A549 (cell line): ENCODE results near the gene NUDT14. TPM values are rescaled to one million over a fixed set of nuclear protein-coding genes. Genes with fewer than 3 reads are reported as not detected.

Source experiments
- ATAC-seq, 2 experiments: fragments of 200-7000 bp in 1 of 2; fragments of >200 bp in 1 of 2; cut with Nextera tagmentation in 1 of 2; cut with Tn5 transposase in 1 of 2; 3 replicates each; pipeline versions ENCODE4 v1.8.0 to v1.9.1; 2018 to 2020; ENCODE audit warnings: mild to moderate bottlenecking in 1 of 2, moderate library complexity in 1 of 2
- CTCF ChIA-PET: fragments of 300-600 bp; sonication (Branson Sonifier 250); formaldehyde crosslinking; extraction: SDS; loops from one replicate; lab custom pipeline; 2021; ENCODE audit warnings: antibody characterized with exemption, inconsistent platforms; lab: Yijun Ruan, JAX
- POLR2A ChIA-PET: fragments of 350-600 bp; formaldehyde crosslinking; extraction: SDS; loops from one replicate; lab custom pipeline; 2021; ENCODE audit warnings: antibody characterized with exemption, inconsistent platforms; lab: Yijun Ruan, JAX
- DNase-seq, 2 experiments: peaks; one replicate each; pipeline versions ENCODE4 v3.0.0 to v3.0.0-alpha.2; 2011 to 2016; ENCODE audit warnings: low read depth in 1 of 2, low spot score in 1 of 2
- FAIRE-seq: peaks from 2 replicates; lab custom pipeline; 2011; peaks lifted over from hg19 to GRCh38; lab: Jason Lieb, UNC
- H3K27ac ChIP-seq, 2 experiments: fragments of >200 bp; sonication (Bioruptor Twin); formaldehyde crosslinking; 3 replicates each; pipeline ENCODE4 v1.5.1; 2016 to 2017
- H3K4me1 ChIP-seq: fragments of >200 bp; sonication (Bioruptor Twin); formaldehyde crosslinking; 3 replicates; pipeline ENCODE4 v1.6.1; 2016
- H3K4me2 ChIP-seq: fragments of >200 bp; sonication (Bioruptor Twin); formaldehyde crosslinking; 3 replicates; pipeline ENCODE4 v1.6.1; 2016
- H3K4me3 ChIP-seq: fragments of >200 bp; sonication (Bioruptor Twin); formaldehyde crosslinking; 3 replicates; pipeline ENCODE4 v1.5.1; 2016
- H3K9me3 ChIP-seq: fragments of >200 bp; sonication (Bioruptor Twin); formaldehyde crosslinking; 3 replicates; pipeline ENCODE4 v1.6.1; 2016
- CBX8 ChIP-seq: fragments of 200-600 bp; sonication (generic); IDR thresholded peaks from 2 replicates; pipeline ENCODE4 v1.6.1; 2016
- CHD2 ChIP-seq: fragments of 150-350 bp; IDR thresholded peaks from 2 replicates; pipeline ENCODE4 v1.6.1; 2014; ENCODE audit warnings: low read length; ENCODE audit not compliant: partially characterized antibody
- CHD4 ChIP-seq: fragments of 200-600 bp; sonication (generic); IDR thresholded peaks from 2 replicates; pipeline ENCODE4 v1.6.1; 2016; ENCODE audit warnings: antibody characterized with exemption, mild to moderate bottlenecking, borderline replicate concordance
- EP300 ChIP-seq, 2 experiments: fragments of >200 bp; sonication (Bioruptor Twin); formaldehyde crosslinking; IDR thresholded peaks; 2 replicates in 1 of 2; 3 replicates in 1 of 2; pipeline ENCODE4 v1.6.1; 2016 to 2017
- ESRRA ChIP-seq: fragments of 150-350 bp; IDR thresholded peaks from 2 replicates; pipeline ENCODE4 v1.6.1; 2014; ENCODE audit warnings: mild to moderate bottlenecking, low read length, borderline replicate concordance
- FOSL2 ChIP-seq, 2 experiments: fragments of 450-650 bp in 1 of 2; fragments of >200 bp in 1 of 2; sonication (Bioruptor Twin) in 1 of 2; formaldehyde crosslinking; IDR thresholded peaks; 2 replicates each; pipeline versions ENCODE4 v1.5.0 to v1.6.1; 2016 to 2020; ENCODE audit warnings: mild to moderate bottlenecking in 1 of 2, moderate library complexity in 1 of 2
- JUN ChIP-seq, 2 experiments: fragments of >200 bp; sonication (Bioruptor Twin); formaldehyde crosslinking; IDR thresholded peaks; 2 replicates in 1 of 2; 3 replicates in 1 of 2; pipeline ENCODE4 v1.6.1; 2016 to 2017
- JUNB ChIP-seq: fragments of >200 bp; sonication (Bioruptor Twin); formaldehyde crosslinking; IDR thresholded peaks from 2 replicates; pipeline ENCODE4 v1.6.1; 2016
- MAFK ChIP-seq: fragments of 450-650 bp; IDR thresholded peaks from 2 replicates; pipeline ENCODE4 v1.6.1; 2014; ENCODE audit not compliant: partially characterized antibody
- MYC ChIP-seq: IDR thresholded peaks from 2 replicates; pipeline ENCODE4 v1.6.1; 2012; ENCODE audit warnings: mild to moderate bottlenecking, inconsistent platforms, low read length, improper control_type of control experiment, borderline replicate concordance
- RAD21 ChIP-seq, 2 experiments: fragments of >200 bp in 1 of 2; sonication (Bioruptor Twin) in 1 of 2; formaldehyde crosslinking in 1 of 2; IDR thresholded peaks in 1 of 2; conservative IDR thresholded peaks in 1 of 2; 2 replicates in 1 of 2; 3 replicates in 1 of 2; pipeline ENCODE4 v1.6.1; 2012 to 2018; ENCODE audit warnings: inconsistent platforms in 1 of 2
- RARB ChIP-seq: fragments of 250-450 bp; sonication (Bioruptor Pico); IDR thresholded peaks from 2 replicates; pipeline ENCODE4 v1.8.0; 2021; ENCODE audit warnings: mild to moderate bottlenecking, moderate library complexity
- RCOR1 ChIP-seq: fragments of 150-350 bp; IDR thresholded peaks from 2 replicates; pipeline ENCODE4 v1.6.1; 2014; ENCODE audit warnings: antibody characterized with exemption, low read length, low read depth
- RNF2 ChIP-seq: fragments of 200-600 bp; sonication (generic); IDR thresholded peaks from 2 replicates; pipeline ENCODE4 v1.6.1; 2016; ENCODE audit warnings: low read depth, mild to moderate bottlenecking, antibody characterized with exemption, moderate library complexity, borderline replicate concordance
- SREBF2 ChIP-seq: fragments of 450-650 bp; IDR thresholded peaks from 2 replicates; pipeline ENCODE4 v1.6.1; 2014; ENCODE audit warnings: mild to moderate bottlenecking, moderate library complexity
- TP53 ChIP-seq: fragments of 250-450 bp; sonication (Bioruptor Pico); IDR thresholded peaks from 2 replicates; pipeline ENCODE4 v1.5.0; 2021; ENCODE audit warnings: mild to moderate bottlenecking, moderate library complexity
- WGBS: methylation state at CpG from one replicate; pipeline ENCODE4 v1.1.6; 2017; ENCODE audit errors: missing lambda C conversion rate; 5-methylcytosine and 5-hydroxymethylcytosine counted together
- polyA plus RNA-seq, 4 experiments: library from polyadenylated mRNA; depleted of rRNA in 3 of 4; stranded (reverse); fragments of >200 nt; fragmentation: RNase III in 1 of 4; extraction: RNeasy Plus Mini Kit Qiagen cat#74134 plus additional on column Dnase treatment in 1 of 4; gene quantifications; 2 replicates in 3 of 4; 3 replicates in 1 of 4; pipeline ENCODE4 v1.2.3, GENCODE V29; 2011 to 2017
- TF ChIP-seq, protein P1 (sequence below): fragments of >200 bp; sonication (Bioruptor Twin); formaldehyde crosslinking; IDR thresholded peaks from 2 replicates; pipeline ENCODE4 v1.6.1; 2016
- TF ChIP-seq, protein P2 (sequence below): IDR thresholded peaks from 2 replicates; pipeline ENCODE4 v1.6.1; 2012
- TF ChIP-seq, protein P3 (sequence below): fragments of >200 bp; sonication (Bioruptor Twin); formaldehyde crosslinking; IDR thresholded peaks from 3 replicates; pipeline ENCODE4 v1.6.1; 2016
- TF ChIP-seq, protein P4 (sequence below): IDR thresholded peaks from 2 replicates; pipeline ENCODE4 v1.6.1; 2012
- TF ChIP-seq, protein P5 (sequence below): fragments of >200 bp; sonication (Bioruptor Twin); formaldehyde crosslinking; IDR thresholded peaks from 3 replicates; pipeline ENCODE4 v1.5.1; 2016

The NUDT14 gene
- polyA plus RNA-seq, 2 of the 4 experiments (the other 2 are of a cell fraction), result 12.6 to 30.7 TPM

DNA sequence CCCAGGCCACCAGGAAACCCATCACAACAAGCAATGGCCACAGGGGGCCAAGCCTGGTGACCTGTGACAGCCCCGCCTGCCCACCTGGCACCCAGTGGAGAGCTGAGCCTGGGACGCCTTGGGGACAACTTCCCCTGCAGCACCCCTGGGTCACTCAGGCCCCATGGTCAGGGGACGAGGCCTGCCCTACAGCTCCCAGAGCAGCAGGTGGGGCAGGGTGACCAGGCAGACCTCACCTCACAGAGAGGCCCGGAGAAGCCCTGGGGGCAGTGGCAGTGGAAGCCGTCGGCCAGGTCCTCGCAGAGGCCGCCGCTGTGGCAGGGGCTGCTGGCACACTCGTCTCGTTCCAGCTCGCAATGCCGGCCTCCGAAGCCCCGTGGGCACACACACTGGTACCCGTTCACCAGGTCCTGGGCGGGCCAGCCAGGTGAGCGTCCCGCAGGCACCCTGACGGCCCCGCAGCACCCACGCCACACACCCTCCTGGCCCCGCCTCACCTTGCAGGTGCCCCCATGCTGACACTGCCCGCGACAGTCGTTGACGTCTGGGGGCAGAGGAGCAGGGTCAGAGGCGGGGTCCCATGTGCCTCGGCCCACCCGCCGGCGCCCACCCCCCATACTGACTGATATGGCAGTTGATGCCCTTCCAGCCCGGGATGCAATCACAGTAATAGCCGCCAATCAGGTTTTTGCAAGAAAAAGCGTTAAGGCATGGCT is 30.6 kb downstream of the NUDT14 start:
- ATAC-seq (no peak), DNase-seq (no peak), FAIRE-seq (no peak)
- TF ChIP-seq, protein P1, sequence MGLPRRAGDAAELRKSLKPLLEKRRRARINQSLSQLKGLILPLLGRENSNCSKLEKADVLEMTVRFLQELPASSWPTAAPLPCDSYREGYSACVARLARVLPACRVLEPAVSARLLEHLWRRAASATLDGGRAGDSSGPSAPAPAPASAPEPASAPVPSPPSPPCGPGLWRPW, result no peak
- no peak for TF ChIP-seq CBX8
- TF ChIP-seq RCOR1, result no peak
- TF ChIP-seq RNF2, result no peak
- no peak for TF ChIP-seq ESRRA
- TF ChIP-seq RARB (CRISPR knock-in tag), result no peak
- H3K9me3 ChIP-seq, result no peaks in the 10 kb centered on the region
- ChIA-PET CTCF (no interaction called here), POLR2A (no interaction called here)
- H3K4me1 ChIP-seq, result no peaks in the 10 kb centered on the region
- no peak overlapping the region for H3K4me2 ChIP-seq
- WGBS, result 96% methylated on average over 12 of the region's 35 CpGs
- H3K27ac ChIP-seq, result no peak overlapping the region
- no peak overlapping the region for H3K4me3 ChIP-seq

DNA sequence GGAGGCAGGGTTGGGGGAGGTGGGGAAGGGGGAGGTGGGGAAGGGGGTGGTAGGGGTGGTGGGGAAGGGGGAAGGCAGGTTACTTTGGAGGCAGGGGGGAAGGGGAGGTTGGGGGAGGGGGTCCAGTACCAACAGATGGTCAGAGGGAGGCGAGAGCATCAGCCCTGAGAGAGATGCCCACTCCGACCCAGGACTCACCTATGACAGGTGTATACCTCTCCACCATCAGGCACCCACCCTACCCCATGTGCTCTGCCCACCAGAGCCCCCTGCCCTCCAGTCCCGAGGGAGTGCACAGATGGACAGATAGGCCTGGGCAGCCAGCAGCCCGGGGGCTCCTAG is 31.1 kb downstream of the NUDT14 start:
- WGBS, result 96% methylated on average over 3 of the region's 4 CpGs
- FAIRE-seq (no peak), ATAC-seq (no peak), DNase-seq (no peak)
- CTCF ChIA-PET, result interaction anchor here (0.9 kb wide), 1 partner anchor 52 kb away, joined by 3 read pairs; no protein-coding TSS in a partner anchor
- Histone ChIP-seq H3K9me3 (no peaks in the 10 kb centered on the region), H3K4me2 (no peak overlapping the region), H3K4me1 (no peaks in the 10 kb centered on the region), H3K4me3 (no peak overlapping the region), H3K27ac (no peak overlapping the region)
- POLR2A ChIA-PET, result no interaction called here
- TF ChIP-seq, protein P1, result no peak
- TF ChIP-seq RARB (CRISPR knock-in tag) (no peak), RAD21 (conservative IDR thresholded peaks at IDR 0.05 in 1 of 2, IDR thresholded peaks at IDR 0.05 in 1 of 2) (no peak), EP300 (IDR thresholded peaks at IDR 0.05) (no peak), MAFK (no peak), JUNB (no peak), SREBF2 (no peak), CHD4 (no peak)
- TF ChIP-seq, protein P2, sequence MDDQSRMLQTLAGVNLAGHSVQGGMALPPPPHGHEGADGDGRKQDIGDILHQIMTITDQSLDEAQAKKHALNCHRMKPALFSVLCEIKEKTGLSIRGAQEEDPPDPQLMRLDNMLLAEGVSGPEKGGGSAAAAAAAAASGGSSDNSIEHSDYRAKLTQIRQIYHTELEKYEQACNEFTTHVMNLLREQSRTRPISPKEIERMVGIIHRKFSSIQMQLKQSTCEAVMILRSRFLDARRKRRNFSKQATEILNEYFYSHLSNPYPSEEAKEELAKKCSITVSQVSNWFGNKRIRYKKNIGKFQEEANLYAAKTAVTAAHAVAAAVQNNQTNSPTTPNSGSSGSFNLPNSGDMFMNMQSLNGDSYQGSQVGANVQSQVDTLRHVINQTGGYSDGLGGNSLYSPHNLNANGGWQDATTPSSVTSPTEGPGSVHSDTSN, result no peak
- TF ChIP-seq, protein P3, sequence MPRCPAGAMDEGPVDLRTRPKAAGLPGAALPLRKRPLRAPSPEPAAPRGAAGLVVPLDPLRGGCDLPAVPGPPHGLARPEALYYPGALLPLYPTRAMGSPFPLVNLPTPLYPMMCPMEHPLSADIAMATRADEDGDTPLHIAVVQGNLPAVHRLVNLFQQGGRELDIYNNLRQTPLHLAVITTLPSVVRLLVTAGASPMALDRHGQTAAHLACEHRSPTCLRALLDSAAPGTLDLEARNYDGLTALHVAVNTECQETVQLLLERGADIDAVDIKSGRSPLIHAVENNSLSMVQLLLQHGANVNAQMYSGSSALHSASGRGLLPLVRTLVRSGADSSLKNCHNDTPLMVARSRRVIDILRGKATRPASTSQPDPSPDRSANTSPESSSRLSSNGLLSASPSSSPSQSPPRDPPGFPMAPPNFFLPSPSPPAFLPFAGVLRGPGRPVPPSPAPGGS, result no peak

DNA sequence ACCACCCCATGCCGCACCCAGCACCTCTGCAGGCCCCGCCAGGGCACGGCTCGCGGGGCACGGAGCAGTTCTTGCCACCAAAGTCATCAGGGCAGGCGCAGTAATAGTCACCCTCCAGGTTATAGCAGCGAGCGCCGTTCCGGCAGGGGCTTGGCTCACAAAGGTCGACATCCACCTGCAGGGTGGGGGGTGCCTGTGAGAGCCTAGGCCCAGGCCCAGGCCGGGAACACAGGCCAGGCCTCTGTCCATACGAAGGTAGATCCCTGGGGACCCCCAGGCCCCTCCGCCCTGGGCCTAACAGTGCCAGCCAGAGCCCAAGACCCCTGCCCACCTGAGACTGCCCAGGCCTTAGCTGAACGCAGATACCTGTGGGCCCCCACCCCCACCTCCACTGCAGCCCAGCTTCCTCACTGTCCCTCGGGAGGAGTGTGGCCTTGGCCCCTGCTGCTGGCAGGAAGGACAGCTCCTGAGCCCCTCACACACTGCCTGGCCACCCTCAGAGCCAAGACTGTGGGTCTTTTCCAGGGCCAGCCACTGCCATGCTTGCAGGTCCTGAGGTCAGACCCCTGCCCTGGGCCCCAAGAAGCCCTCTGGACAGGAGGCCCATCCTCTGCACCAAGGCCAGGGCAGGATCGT is 31.8 kb downstream of the NUDT14 start:
- Histone ChIP-seq H3K27ac (no peak overlapping the region), H3K9me3 (no peaks in the 10 kb centered on the region), H3K4me3 (no peak overlapping the region), H3K4me1 (no peaks in the 10 kb centered on the region), H3K4me2 (no peak overlapping the region)
- TF ChIP-seq FOSL2 (IDR thresholded peaks at IDR 0.05) (no peak), FOSL2 (CRISPR knock-in tag; IDR thresholded peaks at IDR 0.05) (no peak), JUN (IDR thresholded peaks at IDR 0.05) (no peak), MYC (no peak), ESRRA (no peak), TP53 (no peak), MAFK (no peak), CHD2 (no peak)
- TF ChIP-seq, protein P4, sequence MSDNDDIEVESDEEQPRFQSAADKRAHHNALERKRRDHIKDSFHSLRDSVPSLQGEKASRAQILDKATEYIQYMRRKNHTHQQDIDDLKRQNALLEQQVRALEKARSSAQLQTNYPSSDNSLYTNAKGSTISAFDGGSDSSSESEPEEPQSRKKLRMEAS, result no peak
- TF ChIP-seq, protein P5, sequence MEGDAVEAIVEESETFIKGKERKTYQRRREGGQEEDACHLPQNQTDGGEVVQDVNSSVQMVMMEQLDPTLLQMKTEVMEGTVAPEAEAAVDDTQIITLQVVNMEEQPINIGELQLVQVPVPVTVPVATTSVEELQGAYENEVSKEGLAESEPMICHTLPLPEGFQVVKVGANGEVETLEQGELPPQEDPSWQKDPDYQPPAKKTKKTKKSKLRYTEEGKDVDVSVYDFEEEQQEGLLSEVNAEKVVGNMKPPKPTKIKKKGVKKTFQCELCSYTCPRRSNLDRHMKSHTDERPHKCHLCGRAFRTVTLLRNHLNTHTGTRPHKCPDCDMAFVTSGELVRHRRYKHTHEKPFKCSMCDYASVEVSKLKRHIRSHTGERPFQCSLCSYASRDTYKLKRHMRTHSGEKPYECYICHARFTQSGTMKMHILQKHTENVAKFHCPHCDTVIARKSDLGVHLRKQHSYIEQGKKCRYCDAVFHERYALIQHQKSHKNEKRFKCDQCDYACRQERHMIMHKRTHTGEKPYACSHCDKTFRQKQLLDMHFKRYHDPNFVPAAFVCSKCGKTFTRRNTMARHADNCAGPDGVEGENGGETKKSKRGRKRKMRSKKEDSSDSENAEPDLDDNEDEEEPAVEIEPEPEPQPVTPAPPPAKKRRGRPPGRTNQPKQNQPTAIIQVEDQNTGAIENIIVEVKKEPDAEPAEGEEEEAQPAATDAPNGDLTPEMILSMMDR, result no peak
- TF ChIP-seq, protein P1, result no peak
- TF ChIP-seq, protein P2, result no peak
- POLR2A ChIA-PET, result no interaction called here
- 95% methylated on average over 4 of the region's 18 CpGs for WGBS
- FAIRE-seq, result no peak
- CTCF ChIA-PET, result interaction anchor here (0.6 to 0.9 kb wide), 2 partner anchors 20 to 51 kb away, joined by 3 read pairs; no protein-coding TSS in a partner anchor
- ATAC-seq, result no peak
- no peak for DNase-seq
